Mesodermal cell (in vitro differentiated cells): Measurements from ENCODE around the gene NACC1.
"Not testable (repeated sequence)": the region's sequence is repeated elsewhere in the genome, so short reads cannot be mapped to it uniquely, and the experiment has no call there.

ENCODE experiments used
- H3K27ac ChIP-seq: 2 replicates; pipeline ENCODE4 v1.7.0; 2013; ENCODE audit warnings: mild to moderate bottlenecking, low read depth, low read length, moderate library complexity; ENCODE audit not compliant: severe bottlenecking
- H3K36me3 ChIP-seq: 2 replicates; pipeline ENCODE4 v1.7.1; 2013; ENCODE audit warnings: mild to moderate bottlenecking, low read length, moderate library complexity; ENCODE audit not compliant: control insufficient read depth, insufficient read depth
- H3K4me1 ChIP-seq: one replicate; pipeline ENCODE4 v1.7.1; 2013; ENCODE audit warnings: mild to moderate bottlenecking, low read length; ENCODE audit not compliant: insufficient read depth, control insufficient read depth, poor library complexity, severe bottlenecking
- H3K4me3 ChIP-seq: 2 replicates; pipeline ENCODE4 v1.7.0; 2013; ENCODE audit warnings: low read length, control low read depth, mild to moderate bottlenecking; ENCODE audit not compliant: insufficient read depth, poor library complexity, severe bottlenecking; ENCODE audit errors: extremely low read depth
- H3K9me3 ChIP-seq: 2 replicates; pipeline ENCODE4 v1.7.1; 2013; ENCODE audit warnings: mild to moderate bottlenecking, low read length, moderate library complexity; ENCODE audit not compliant: control insufficient read depth
- WGBS, 2 experiments: methylation state at CpG; one replicate each; pipeline ENCODE4 v1.1.5; 2013; ENCODE audit warnings: missing lambda C conversion rate in 2 of 2; ENCODE audit not compliant: insufficient coverage in 2 of 2; 5-methylcytosine and 5-hydroxymethylcytosine counted together

Gene NACC1

DNA sequence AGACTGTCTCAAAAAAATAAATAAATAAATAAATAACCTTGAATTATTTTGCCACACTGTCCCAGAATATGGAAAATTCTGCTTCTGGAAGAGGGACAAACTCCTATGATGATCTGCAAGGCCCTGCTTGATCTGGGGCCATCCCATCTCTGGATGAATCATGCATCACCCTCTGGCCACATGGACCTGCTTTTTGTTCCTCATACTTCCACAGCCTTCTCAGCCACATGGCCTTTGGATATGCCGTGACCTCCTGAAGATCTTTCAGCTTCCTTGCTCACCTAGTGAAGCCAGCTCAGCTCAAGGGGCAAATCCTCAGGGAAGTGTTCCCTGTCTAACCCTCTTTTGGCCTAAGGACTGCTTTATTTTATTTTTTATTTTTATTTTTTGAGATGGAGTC lies 42.5 kb downstream of the NACC1 start:
- no peak overlapping the region for H3K27ac ChIP-seq

GRCh38 chr19:13162724-13163608 lies 44.9 kb downstream of the NACC1 start:
- 2 to 3% methylated on average over 35 to 55 of the region's 58 CpGs for WGBS, 2 experiments
- Histone ChIP-seq H3K9me3 (no peaks in the 10 kb centered on the region), H3K27ac (peak overlapping the region; percentile 98), H3K4me3 (peak overlapping the region; percentile 32), H3K4me1 (peaks cover 35% of the 10 kb centered on the region), H3K36me3 (no peaks in the 10 kb centered on the region)

More for the DNA sequence above, 42.5 kb downstream of the NACC1 start:
- H3K36me3 ChIP-seq = no peaks in the 10 kb centered on the region
- H3K9me3 ChIP-seq = no peaks in the 10 kb centered on the region
- no peak overlapping the region for H3K4me3 ChIP-seq
- WGBS, 2 experiments = 100% methylated on average over 1 of the region's 1 CpG
- peaks cover 28% of the 10 kb centered on the region for H3K4me1 ChIP-seq

DNA sequence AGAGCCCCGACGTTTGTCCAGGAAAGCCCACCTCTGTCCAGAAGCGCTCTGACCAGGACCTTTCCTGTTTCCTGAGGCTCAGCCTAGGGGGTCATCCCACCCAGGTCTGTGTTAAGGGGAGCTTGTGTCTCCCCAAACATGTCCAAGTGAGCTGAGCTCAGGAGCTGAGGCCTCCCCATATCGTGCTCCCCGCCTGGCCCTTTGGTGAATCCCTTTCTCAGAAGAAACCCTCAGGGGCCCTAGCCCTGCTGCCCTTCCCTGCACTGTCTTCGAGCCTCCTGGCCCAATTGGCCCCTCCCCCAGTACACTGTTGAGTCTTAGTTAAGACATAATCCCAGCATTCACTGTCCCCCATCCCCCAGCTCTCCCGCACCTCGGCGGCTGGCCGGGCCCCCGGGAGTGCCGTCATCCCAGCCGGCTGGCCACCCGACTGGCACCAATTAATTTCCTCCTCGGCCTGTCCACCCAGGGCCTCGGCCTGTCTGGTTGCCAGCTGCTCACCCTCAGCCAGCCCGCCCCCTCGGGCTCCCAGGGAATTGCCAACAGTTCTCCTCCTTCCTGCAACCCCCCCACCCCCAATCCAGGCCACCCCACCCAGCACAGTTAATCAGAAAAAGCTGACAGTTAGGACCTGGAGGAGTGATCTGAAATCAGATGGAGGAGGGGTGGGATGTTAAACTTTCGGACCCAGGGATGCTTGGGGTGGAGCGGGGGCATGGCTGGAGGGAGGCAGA lies 45.7 kb downstream of the NACC1 start:
- no peaks in the 10 kb centered on the region for H3K9me3 ChIP-seq
- H3K27ac ChIP-seq = peak overlapping the region; percentile 98
- H3K4me3 ChIP-seq = peak overlapping the region; percentile 32
- H3K4me1 ChIP-seq = peaks cover 35% of the 10 kb centered on the region
- no peaks in the 10 kb centered on the region for H3K36me3 ChIP-seq
- 1 to 2% methylated on average over 14 to 19 of the region's 20 CpGs for WGBS, 2 experiments

DNA sequence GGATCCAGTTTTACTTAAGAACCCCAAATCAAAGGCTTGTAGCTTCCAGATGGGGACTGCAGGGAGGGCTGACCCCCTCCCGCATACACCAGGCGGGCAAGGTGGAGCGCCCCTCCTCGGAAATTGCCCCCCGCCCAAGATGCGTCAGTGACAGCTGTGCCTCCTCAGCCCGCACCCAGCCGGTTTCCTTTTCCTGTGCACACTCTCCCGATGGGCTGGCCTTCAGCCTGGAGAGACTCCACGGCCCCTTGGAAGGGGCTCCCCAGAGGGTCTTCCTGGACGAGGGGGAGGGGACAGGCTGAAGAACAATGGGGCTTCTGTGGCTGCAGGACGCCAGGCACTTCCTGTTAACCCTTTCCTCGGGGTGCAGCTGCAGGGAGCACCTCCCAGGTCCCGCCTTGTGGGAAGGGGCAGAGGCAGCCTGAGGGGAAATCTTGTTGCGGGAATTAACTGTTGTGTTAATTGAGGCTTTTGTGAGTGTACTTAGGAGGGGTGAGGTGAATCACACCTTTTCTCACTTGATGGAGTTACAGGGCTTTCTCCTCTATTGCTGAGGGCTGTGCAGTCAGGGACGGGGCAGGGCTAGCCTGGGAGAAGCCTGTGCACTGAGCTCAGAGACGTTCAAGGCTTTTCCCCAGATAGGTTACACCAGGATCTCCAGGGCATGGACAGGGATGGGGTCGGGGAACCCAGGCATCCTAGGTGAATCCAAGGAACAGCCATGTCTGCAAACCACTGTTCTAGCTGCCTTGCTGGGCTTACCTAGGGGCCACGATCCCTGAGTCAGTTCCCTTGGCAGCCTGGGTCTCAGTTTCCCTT lies 46.5 kb downstream of the NACC1 start:
- H3K36me3 ChIP-seq = no peaks in the 10 kb centered on the region
- WGBS, 2 experiments = 4% methylated on average over 16 of the region's 19 CpGs
- peaks cover 37% of the 10 kb centered on the region for H3K4me1 ChIP-seq
- H3K27ac ChIP-seq = peak overlapping the region; percentile 98
- peak overlapping the region; percentile 32 for H3K4me3 ChIP-seq
- no peaks in the 10 kb centered on the region for H3K9me3 ChIP-seq

GRCh38 chr19:13165162-13165997 lies 47.3 kb downstream of the NACC1 start:
- H3K27ac ChIP-seq = peak overlapping the region; percentile 98
- H3K9me3 ChIP-seq = no peaks in the 10 kb centered on the region
- peaks cover 45% of the 10 kb centered on the region for H3K4me1 ChIP-seq
- WGBS, 2 experiments = 71 to 73% methylated on average over 17 to 19 of the region's 19 CpGs
- H3K4me3 ChIP-seq = no peak overlapping the region
- no peaks in the 10 kb centered on the region for H3K36me3 ChIP-seq

GRCh38 chr19:13166151-13166550 lies 48.1 kb downstream of the NACC1 start:
- 82 to 90% methylated on average over 3 of the region's 3 CpGs for WGBS, 2 experiments
- H3K27ac ChIP-seq, H3K36me3 ChIP-seq, H3K4me3 ChIP-seq, H3K9me3 ChIP-seq: not testable (repeated sequence)
- H3K4me1 ChIP-seq = peaks cover 45% of the 10 kb centered on the region

- no peaks in the 10 kb centered on the region for H3K36me3 ChIP-seq
- WGBS, 2 experiments = 85 to 87% methylated on average over 3 to 4 of the region's 5 CpGs
- H3K27ac ChIP-seq = no peak overlapping the region
- no peaks in the 10 kb centered on the region for H3K9me3 ChIP-seq
- peaks cover 37% of the 10 kb centered on the region for H3K4me1 ChIP-seq
- no peak overlapping the region for H3K4me3 ChIP-seq
Measured at GRCh38 chr19:13169769-13170168, 51.7 kb downstream of the NACC1 start.

- Histone ChIP-seq H3K27ac (no peak overlapping the region), H3K4me1 (peaks cover 24% of the 10 kb centered on the region), H3K4me3 (no peak overlapping the region), H3K9me3 (no peaks in the 10 kb centered on the region), H3K36me3 (no peaks in the 10 kb centered on the region)
- WGBS, 2 experiments = 94 to 100% methylated on average over 3 to 6 of the region's 7 CpGs
Measured at GRCh38 chr19:13171146-13171545, 53.1 kb downstream of the NACC1 start.

DNA sequence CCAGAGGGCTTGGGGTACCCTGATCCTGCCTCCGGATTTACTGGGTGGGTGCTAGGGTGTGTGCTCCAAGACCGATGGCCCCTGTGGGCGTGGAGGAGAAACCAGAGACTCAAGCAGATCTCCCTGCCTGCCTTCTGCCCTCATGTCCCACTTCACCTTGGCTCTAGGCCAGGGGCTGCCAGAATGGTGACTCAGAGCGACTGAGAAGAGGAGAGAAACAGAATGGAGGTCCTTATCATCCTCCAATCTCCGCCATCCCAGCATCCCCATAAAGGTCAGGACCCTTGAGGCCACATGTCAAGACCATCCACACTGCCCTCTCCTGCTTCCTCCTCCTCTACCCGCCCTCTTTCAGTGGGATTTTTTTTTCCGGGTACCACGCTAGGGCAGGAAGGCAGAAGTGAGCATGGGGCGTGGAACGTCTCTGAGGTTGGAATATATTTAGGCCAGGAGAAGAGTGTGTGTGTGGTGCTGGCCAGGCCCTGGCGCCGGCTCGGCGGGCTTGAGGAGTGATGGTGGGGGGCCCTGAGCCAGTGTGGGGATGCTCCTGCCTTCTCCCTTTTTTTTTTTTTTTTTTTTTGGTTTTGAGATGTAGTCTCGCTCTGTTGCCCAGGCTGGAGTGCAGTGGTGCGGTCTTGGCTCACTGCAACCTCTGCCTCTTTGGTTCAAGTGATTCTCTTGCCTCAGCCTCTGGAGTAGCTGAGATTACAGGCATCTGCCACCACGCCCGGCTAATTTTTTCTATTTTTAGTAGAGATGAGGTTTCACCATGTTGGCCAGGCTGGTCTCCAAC lies 54.5 kb downstream of the NACC1 start:
- no peaks in the 10 kb centered on the region for H3K36me3 ChIP-seq
- H3K9me3 ChIP-seq = no peaks in the 10 kb centered on the region
- peaks cover 18% of the 10 kb centered on the region for H3K4me1 ChIP-seq
- H3K27ac ChIP-seq = peak overlapping the region; percentile 36
- WGBS, 2 experiments = 86 to 90% methylated on average over 5 to 7 of the region's 18 CpGs
- no peak overlapping the region for H3K4me3 ChIP-seq
